GM12878 (cell line): Measurements from ENCODE around the gene SCLT1.

Experiments used
- POLR2A ChIP-seq: IDR thresholded peaks from 2 replicates; pipeline ENCODE4 v1.6.1; 2011; ENCODE audit warnings: low read depth, mild to moderate bottlenecking, low read length
- RELA ChIP-seq: fragments of 450-650 bp; IDR thresholded peaks from 2 replicates; pipeline ENCODE4 v1.8.0; 2014; ENCODE audit warnings: borderline replicate concordance; ENCODE audit not compliant: partially characterized antibody
- RFX5 ChIP-seq: IDR thresholded peaks from 2 replicates; pipeline ENCODE4 v1.6.1; 2011; ENCODE audit warnings: low read depth, low read length, improper control_type of control experiment
- RUNX3 ChIP-seq: IDR thresholded peaks from 2 replicates; pipeline ENCODE4 v1.6.1; 2012; ENCODE audit warnings: low read length, inconsistent platforms
- TARDBP ChIP-seq: IDR thresholded peaks from 2 replicates; pipeline ENCODE4 v1.6.1; 2016; ENCODE audit warnings: borderline replicate concordance
- TF ChIP-seq, protein P1 (sequence below), 3 experiments: IDR thresholded peaks in 2 of 3; conservative IDR thresholded peaks in 1 of 3; 2 replicates each; pipeline ENCODE4 v1.5.1; 2011; ENCODE audit warnings: low read depth in 3 of 3, low read length in 3 of 3, mild to moderate bottlenecking in 3 of 3, control low read depth in 2 of 3, moderate library complexity in 2 of 3, inconsistent platforms in 1 of 3, mixed read lengths in 1 of 3; ENCODE audit not compliant: control insufficient read depth in 2 of 3, insufficient read depth in 1 of 3; ENCODE audit errors: extremely low read depth in 1 of 3
- TF ChIP-seq, protein P2 (sequence below): IDR thresholded peaks from 2 replicates; pipeline ENCODE4 v1.6.1; 2012; ENCODE audit warnings: mild to moderate bottlenecking, low read depth, low read length

DNA sequence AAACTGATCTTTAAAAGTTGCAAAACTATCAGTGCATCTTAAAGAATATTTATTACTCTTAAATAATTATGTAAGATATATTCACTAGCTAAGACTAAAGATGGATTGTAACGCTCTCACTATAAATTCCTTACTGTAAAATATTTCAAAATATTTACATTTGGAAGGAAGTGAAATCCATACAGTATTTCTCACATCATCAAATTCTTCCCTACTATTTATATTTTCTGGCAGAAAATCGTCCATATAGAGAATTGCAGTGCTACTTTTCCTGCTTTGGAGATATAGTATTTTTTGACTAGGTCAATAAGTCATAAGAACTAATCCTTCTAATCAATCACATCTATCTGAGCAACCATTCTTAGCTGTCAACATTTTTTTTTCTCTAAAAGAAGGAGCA is 52.9 kb downstream of the SCLT1 start:
- TF ChIP-seq RELA (no peak), RUNX3 (no peak), POLR2A (no peak), TARDBP (no peak), RFX5 (no peak)
- TF ChIP-seq, protein P1, sequence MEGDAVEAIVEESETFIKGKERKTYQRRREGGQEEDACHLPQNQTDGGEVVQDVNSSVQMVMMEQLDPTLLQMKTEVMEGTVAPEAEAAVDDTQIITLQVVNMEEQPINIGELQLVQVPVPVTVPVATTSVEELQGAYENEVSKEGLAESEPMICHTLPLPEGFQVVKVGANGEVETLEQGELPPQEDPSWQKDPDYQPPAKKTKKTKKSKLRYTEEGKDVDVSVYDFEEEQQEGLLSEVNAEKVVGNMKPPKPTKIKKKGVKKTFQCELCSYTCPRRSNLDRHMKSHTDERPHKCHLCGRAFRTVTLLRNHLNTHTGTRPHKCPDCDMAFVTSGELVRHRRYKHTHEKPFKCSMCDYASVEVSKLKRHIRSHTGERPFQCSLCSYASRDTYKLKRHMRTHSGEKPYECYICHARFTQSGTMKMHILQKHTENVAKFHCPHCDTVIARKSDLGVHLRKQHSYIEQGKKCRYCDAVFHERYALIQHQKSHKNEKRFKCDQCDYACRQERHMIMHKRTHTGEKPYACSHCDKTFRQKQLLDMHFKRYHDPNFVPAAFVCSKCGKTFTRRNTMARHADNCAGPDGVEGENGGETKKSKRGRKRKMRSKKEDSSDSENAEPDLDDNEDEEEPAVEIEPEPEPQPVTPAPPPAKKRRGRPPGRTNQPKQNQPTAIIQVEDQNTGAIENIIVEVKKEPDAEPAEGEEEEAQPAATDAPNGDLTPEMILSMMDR (IDR thresholded peaks at IDR 0.05 in 2 of 3, conservative IDR thresholded peaks at IDR 0.05 in 1 of 3; ENCODE audit: control insufficient read depth in 2 of 3, extremely low read depth in 1 of 3, insufficient read depth in 1 of 3, low read depth in 3 of 3, low read length in 3 of 3) = no peak
- TF ChIP-seq, protein P2, sequence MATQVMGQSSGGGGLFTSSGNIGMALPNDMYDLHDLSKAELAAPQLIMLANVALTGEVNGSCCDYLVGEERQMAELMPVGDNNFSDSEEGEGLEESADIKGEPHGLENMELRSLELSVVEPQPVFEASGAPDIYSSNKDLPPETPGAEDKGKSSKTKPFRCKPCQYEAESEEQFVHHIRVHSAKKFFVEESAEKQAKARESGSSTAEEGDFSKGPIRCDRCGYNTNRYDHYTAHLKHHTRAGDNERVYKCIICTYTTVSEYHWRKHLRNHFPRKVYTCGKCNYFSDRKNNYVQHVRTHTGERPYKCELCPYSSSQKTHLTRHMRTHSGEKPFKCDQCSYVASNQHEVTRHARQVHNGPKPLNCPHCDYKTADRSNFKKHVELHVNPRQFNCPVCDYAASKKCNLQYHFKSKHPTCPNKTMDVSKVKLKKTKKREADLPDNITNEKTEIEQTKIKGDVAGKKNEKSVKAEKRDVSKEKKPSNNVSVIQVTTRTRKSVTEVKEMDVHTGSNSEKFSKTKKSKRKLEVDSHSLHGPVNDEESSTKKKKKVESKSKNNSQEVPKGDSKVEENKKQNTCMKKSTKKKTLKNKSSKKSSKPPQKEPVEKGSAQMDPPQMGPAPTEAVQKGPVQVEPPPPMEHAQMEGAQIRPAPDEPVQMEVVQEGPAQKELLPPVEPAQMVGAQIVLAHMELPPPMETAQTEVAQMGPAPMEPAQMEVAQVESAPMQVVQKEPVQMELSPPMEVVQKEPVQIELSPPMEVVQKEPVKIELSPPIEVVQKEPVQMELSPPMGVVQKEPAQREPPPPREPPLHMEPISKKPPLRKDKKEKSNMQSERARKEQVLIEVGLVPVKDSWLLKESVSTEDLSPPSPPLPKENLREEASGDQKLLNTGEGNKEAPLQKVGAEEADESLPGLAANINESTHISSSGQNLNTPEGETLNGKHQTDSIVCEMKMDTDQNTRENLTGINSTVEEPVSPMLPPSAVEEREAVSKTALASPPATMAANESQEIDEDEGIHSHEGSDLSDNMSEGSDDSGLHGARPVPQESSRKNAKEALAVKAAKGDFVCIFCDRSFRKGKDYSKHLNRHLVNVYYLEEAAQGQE = no peak
